Trophoblast cell (in vitro differentiated cells and primary cell): ENCODE measurements around the gene MIA.
"Not testable (repeated sequence)": the region's sequence is repeated elsewhere in the genome, so short reads cannot be mapped to it uniquely, and the experiment has no call there.

Experiments
- DNase-seq, 2 donors: peaks; one replicate each; pipeline ENCODE4 v3.0.0-alpha.2; 2016
- H2AFZ ChIP-seq: 2 replicates; pipeline ENCODE4 v1.6.1; 2013; ENCODE audit warnings: low read length, moderate library complexity, mild to moderate bottlenecking; ENCODE audit not compliant: insufficient read depth, poor library complexity
- H2AK5ac ChIP-seq: 2 replicates; pipeline ENCODE4 v1.6.1; 2013; ENCODE audit warnings: mild to moderate bottlenecking, low read length
- H2BK120ac ChIP-seq: 2 replicates; pipeline ENCODE4 v1.6.1; 2013; ENCODE audit warnings: low read length, mild to moderate bottlenecking, moderate library complexity; ENCODE audit not compliant: insufficient read depth, poor library complexity
- H2BK12ac ChIP-seq: 2 replicates; pipeline ENCODE4 v1.6.1; 2013; ENCODE audit warnings: mild to moderate bottlenecking, low read length, moderate library complexity
- H2BK5ac ChIP-seq: 2 replicates; pipeline ENCODE4 v1.6.1; 2013; ENCODE audit warnings: low read length, low read depth, moderate library complexity, mild to moderate bottlenecking; ENCODE audit not compliant: poor library complexity
- H3K14ac ChIP-seq: 2 replicates; pipeline ENCODE4 v1.6.1; 2013; ENCODE audit warnings: mild to moderate bottlenecking, low read length
- H3K18ac ChIP-seq: 2 replicates; pipeline ENCODE4 v1.6.1; 2013; ENCODE audit warnings: mild to moderate bottlenecking, low read length
- H3K23ac ChIP-seq: 2 replicates; pipeline ENCODE4 v1.6.1; 2013; ENCODE audit warnings: low read length
- H3K27ac ChIP-seq: 2 replicates; pipeline ENCODE4 v1.5.1; 2013; ENCODE audit warnings: low read depth, mild to moderate bottlenecking, inconsistent platforms, low read length, moderate library complexity
- H3K27me3 ChIP-seq: 2 replicates; pipeline ENCODE4 v1.6.1; 2013; ENCODE audit warnings: inconsistent platforms, mild to moderate bottlenecking, low read length, moderate library complexity; ENCODE audit not compliant: insufficient read depth
- H3K36me3 ChIP-seq, 2 experiments: 1 replicate in 1 of 2; 2 replicates in 1 of 2; pipeline ENCODE4 v1.6.1; 2013; ENCODE audit warnings: low read length in 2 of 2, mild to moderate bottlenecking in 2 of 2, moderate library complexity in 1 of 2; ENCODE audit not compliant: insufficient read depth in 2 of 2, control insufficient read depth in 1 of 2
- H3K4ac ChIP-seq: 2 replicates; pipeline ENCODE4 v1.6.1; 2013; ENCODE audit warnings: low read depth, mild to moderate bottlenecking, low read length, moderate library complexity
- H3K4me1 ChIP-seq, 2 experiments: 1 replicate in 1 of 2; 2 replicates in 1 of 2; pipeline ENCODE4 v1.6.1; 2013; ENCODE audit warnings: low read length in 2 of 2, mild to moderate bottlenecking in 2 of 2, moderate library complexity in 1 of 2; ENCODE audit not compliant: insufficient read depth in 2 of 2, control insufficient read depth in 1 of 2
- H3K4me2 ChIP-seq: 2 replicates; pipeline ENCODE4 v1.6.1; 2013; ENCODE audit warnings: inconsistent platforms, mild to moderate bottlenecking, low read length, moderate library complexity
- H3K4me3 ChIP-seq: 2 replicates; pipeline ENCODE4 v1.5.1; 2013; ENCODE audit warnings: mild to moderate bottlenecking, low read depth, low read length, inconsistent platforms
- H3K79me1 ChIP-seq: one replicate; pipeline ENCODE4 v1.6.1; 2013; ENCODE audit warnings: low read length
- H3K79me2 ChIP-seq: 2 replicates; pipeline ENCODE4 v1.6.1; 2013; ENCODE audit warnings: low read length, mild to moderate bottlenecking; ENCODE audit not compliant: control insufficient read depth, insufficient read depth, poor library complexity
- H3K9ac ChIP-seq: 2 replicates; pipeline ENCODE4 v1.6.1; 2013; ENCODE audit warnings: mild to moderate bottlenecking, low read length
- H3K9me3 ChIP-seq: 2 replicates; pipeline ENCODE4 v1.6.1; 2013; ENCODE audit warnings: low read depth, mild to moderate bottlenecking, control low read depth, inconsistent platforms, low read length; ENCODE audit not compliant: insufficient read depth
- H4K12ac ChIP-seq: 2 replicates; pipeline ENCODE4 v1.6.1; 2013; ENCODE audit warnings: low read depth, mild to moderate bottlenecking, low read length, moderate library complexity
- H4K8ac ChIP-seq: 2 replicates; pipeline ENCODE4 v1.6.1; 2013; ENCODE audit warnings: low read depth, mild to moderate bottlenecking, low read length, moderate library complexity
- H4K91ac ChIP-seq: one replicate; pipeline ENCODE4 v1.6.1; 2013; ENCODE audit warnings: low read depth, mild to moderate bottlenecking, low read length, moderate library complexity
- WGBS: extraction: QIAGEN DNeasy Blood & Tissue Kit; methylation state at CpG from one replicate; pipeline ENCODE4 v1.1.7; 2013; ENCODE audit warnings: missing lambda C conversion rate; ENCODE audit not compliant: insufficient read length, insufficient coverage; ENCODE audit errors: extremely low coverage; 5-methylcytosine and 5-hydroxymethylcytosine counted together

MIA gene

DNA sequence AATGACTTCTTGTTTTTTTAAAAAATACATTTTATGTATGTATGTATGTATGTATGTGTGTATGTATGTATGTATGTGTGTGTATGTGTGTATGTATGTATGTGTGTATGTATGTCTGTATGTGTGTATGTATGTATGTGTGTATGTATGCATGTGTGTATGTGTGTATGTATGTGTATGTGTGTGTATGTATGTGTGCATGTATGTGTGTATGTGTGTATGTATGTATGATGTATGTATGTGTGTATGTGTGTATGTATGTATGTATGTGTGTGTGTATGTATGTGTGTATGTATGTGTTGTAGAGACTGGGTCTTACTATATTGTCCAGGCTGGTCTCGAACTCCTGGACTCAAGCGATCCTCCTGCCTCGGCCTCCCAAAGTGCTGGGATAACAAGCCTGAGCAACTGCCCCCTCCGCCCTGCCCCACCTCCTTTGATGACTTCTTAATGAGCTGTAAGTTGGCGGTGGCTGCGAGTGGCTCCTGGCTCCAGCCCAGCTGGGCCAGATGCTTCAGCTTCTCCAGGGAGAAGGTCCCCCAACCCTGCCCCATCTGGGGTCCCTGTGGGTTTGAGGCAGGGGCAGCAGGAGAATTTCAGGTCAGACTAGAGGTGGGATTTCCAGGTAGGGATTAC, 50.3 kb downstream of the MIA start:
- H2AK5ac ChIP-seq, H2AFZ ChIP-seq, H3K4me2 ChIP-seq, DNase-seq, H3K23ac ChIP-seq, H4K8ac ChIP-seq, H3K14ac ChIP-seq, H3K18ac ChIP-seq, H3K9ac ChIP-seq, H3K4ac ChIP-seq, H2BK5ac ChIP-seq, H3K27me3 ChIP-seq, H3K9me3 ChIP-seq, H3K36me3 ChIP-seq, H3K79me2 ChIP-seq, H2BK120ac ChIP-seq, H4K91ac ChIP-seq, H2BK12ac ChIP-seq, H3K79me1 ChIP-seq, H4K12ac ChIP-seq, H3K27ac ChIP-seq, H3K4me3 ChIP-seq: not testable (repeated sequence)
- peaks cover 8 to 16% of the 10 kb centered on the region in 2 experiments for H3K4me1 ChIP-seq
- no CpG with 5 or more reads among the region's 6 CpGs for WGBS

DNA sequence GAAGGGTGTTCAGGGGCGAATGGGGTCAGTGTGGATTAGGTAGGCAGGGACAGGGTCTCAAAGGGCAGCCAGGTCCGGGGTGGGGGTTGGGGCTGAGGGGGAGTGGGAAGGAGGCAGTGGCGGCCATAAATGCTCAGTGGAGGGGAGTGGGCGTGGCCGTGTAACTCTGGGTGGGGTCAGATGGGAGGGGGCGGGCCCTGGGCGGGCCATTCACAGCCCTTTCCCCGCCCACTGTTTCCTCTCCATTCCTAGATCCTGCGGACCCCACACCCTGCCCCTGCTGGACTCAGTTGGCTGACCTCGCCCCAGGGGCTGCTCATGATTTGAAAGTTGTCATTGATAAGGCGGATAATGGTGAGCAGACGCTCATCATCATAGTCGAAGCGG, 51.0 kb downstream of the MIA start:
- WGBS = no CpG with 5 or more reads among the region's 14 CpGs
- not testable (repeated sequence) for H3K23ac ChIP-seq

DNA sequence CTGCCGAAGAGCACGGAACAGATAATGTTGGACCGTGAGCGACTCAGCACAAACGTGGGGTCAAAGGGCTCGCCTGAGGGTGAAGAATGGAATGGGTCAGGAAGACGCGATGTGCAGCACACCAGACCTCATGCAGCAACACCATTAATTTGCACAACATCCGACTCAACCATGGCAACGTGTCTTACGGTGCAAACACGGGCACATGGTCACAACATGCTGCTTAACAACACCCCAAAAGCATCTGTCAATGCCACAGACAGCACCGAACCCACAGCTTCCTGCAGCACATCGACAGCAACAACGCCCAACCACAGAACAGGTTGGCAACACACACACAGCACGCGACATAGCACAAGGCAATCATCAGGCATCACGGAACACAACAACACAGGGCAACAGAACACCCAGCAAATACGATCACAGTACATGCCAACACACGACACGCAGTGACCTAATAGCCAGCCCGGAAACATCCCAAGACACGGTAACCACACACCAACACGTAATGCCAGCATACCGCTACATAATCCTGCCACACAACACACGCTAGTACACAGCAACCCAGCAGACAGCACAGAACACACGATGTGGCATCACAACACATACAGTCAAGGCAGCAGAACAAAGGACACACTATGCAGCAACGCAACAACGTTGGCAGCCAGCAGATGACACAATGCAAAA, 51.5 kb downstream of the MIA start:
- not testable (repeated sequence) for DNase-seq, H3K23ac ChIP-seq, H2AFZ ChIP-seq, H3K36me3 ChIP-seq, H4K12ac ChIP-seq, H3K4me2 ChIP-seq, H3K9ac ChIP-seq, H3K27me3 ChIP-seq, H3K9me3 ChIP-seq, H3K4ac ChIP-seq, H3K27ac ChIP-seq, H3K79me1 ChIP-seq, H2BK5ac ChIP-seq, H4K91ac ChIP-seq, H3K4me3 ChIP-seq, H3K14ac ChIP-seq, H4K8ac ChIP-seq, H2BK12ac ChIP-seq, H2BK120ac ChIP-seq, H3K79me2 ChIP-seq, H2AK5ac ChIP-seq, H3K18ac ChIP-seq
- peaks cover 8 to 16% of the 10 kb centered on the region in 2 experiments for H3K4me1 ChIP-seq
- no CpG with 5 or more reads among the region's 29 CpGs for WGBS

More for the DNA sequence above, 51.0 kb downstream of the MIA start:
- not testable (repeated sequence) for H3K4ac ChIP-seq, H2AFZ ChIP-seq, H2BK120ac ChIP-seq, H4K8ac ChIP-seq, H3K36me3 ChIP-seq, H3K18ac ChIP-seq, H3K9ac ChIP-seq, H3K4me2 ChIP-seq, H4K12ac ChIP-seq, H3K27ac ChIP-seq, DNase-seq, H2AK5ac ChIP-seq, H2BK5ac ChIP-seq, H3K27me3 ChIP-seq, H3K79me1 ChIP-seq, H4K91ac ChIP-seq, H3K79me2 ChIP-seq, H3K14ac ChIP-seq, H3K4me3 ChIP-seq, H2BK12ac ChIP-seq, H3K9me3 ChIP-seq
- H3K4me1 ChIP-seq = peaks cover 8 to 16% of the 10 kb centered on the region in 2 experiments
